Ovary (tissue), 3 donors: ENCODE results near the gene PTPRG.

Source experiments
- CTCF ChIP-seq, 3 donors: fragments of 450-650 bp in 2 of 3; fragments of 200-600 bp in 1 of 3; IDR thresholded peaks; one replicate each; pipeline versions ENCODE4 v1.5.1 to v1.8.0; 2016 to 2022; ENCODE audit warnings: antibody characterized with exemption in 3 of 3, mild to moderate bottlenecking in 1 of 3
- EP300 ChIP-seq: sonication (generic); formaldehyde crosslinking; IDR thresholded peaks from one replicate; pipeline ENCODE4 v1.6.1; 2017; ENCODE audit warnings: antibody characterized with exemption
- POLR2A ChIP-seq: fragments of 450-650 bp; IDR thresholded peaks from one replicate; pipeline ENCODE4 v1.6.1; 2017; ENCODE audit warnings: antibody characterized with exemption, mild to moderate bottlenecking, moderate library complexity
- donor health status: DM: no; HTN: no; CAD: no.

GRCh38 chr3:62184559-62184958 is 623.2 kb downstream of the PTPRG start:
- TF ChIP-seq CTCF (IDR thresholded peaks at IDR 0.05), result no peak
- TF ChIP-seq POLR2A, result no peak
- no peak for TF ChIP-seq EP300
